HepG2 (cell line): ENCODE measurements around the gene ZNF567. TPM values are rescaled to one million over a fixed set of nuclear protein-coding genes. Genes with fewer than 3 reads are reported as not detected.

Experiments
- AGO1 ChIP-seq: fragments of 200-400 bp; formaldehyde crosslinking; IDR thresholded peaks from 2 replicates; pipeline ENCODE4 v1.6.1; 2017; ENCODE audit warnings: mild to moderate bottlenecking, low read depth, low read length, moderate library complexity; ENCODE audit not compliant: poor library complexity, severe bottlenecking
- ARNT2 ChIP-seq: sonication (generic); formaldehyde crosslinking; IDR thresholded peaks from 2 replicates; pipeline ENCODE4 v1.8.0; 2022; ENCODE audit warnings: mild to moderate bottlenecking, low read depth, missing genetic modification reagents, moderate library complexity
- ATF4 ChIP-seq, 2 experiments: fragments of 450-650 bp in 1 of 2; sonication (generic) in 1 of 2; formaldehyde crosslinking; IDR thresholded peaks; 2 replicates each; pipeline versions ENCODE4 v1.5.0 to v1.8.0; 2020 to 2022; ENCODE audit warnings: mild to moderate bottlenecking in 1 of 2, missing genetic modification reagents in 1 of 2
- CENPT ChIP-seq: sonication (generic); formaldehyde crosslinking; IDR thresholded peaks from 2 replicates; pipeline ENCODE4 v1.8.0; 2022; ENCODE audit warnings: low read depth, mild to moderate bottlenecking, moderate library complexity, missing genetic modification reagents
- FOXA3 ChIP-seq: IDR thresholded peaks from 2 replicates; pipeline ENCODE4 v1.6.1; 2016; ENCODE audit warnings: missing genetic modification reagents, missing compliant biosample characterization
- GLI4 ChIP-seq: sonication (generic); formaldehyde crosslinking; IDR thresholded peaks from 2 replicates; pipeline ENCODE4 v1.5.1; 2020; ENCODE audit warnings: missing genetic modification reagents, mild to moderate bottlenecking, moderate library complexity, borderline replicate concordance
- KAT7 ChIP-seq: IDR thresholded peaks from 2 replicates; pipeline ENCODE4 v1.6.1; 2018; ENCODE audit warnings: borderline replicate concordance, missing compliant biosample characterization
- KLF9 ChIP-seq: IDR thresholded peaks from 2 replicates; pipeline ENCODE4 v1.6.1; 2016; ENCODE audit warnings: low read depth
- MED1 ChIP-seq: sonication (generic); formaldehyde crosslinking; IDR thresholded peaks from 2 replicates; pipeline ENCODE4 v1.4.0; 2020; ENCODE audit warnings: missing genetic modification reagents
- NFKB2 ChIP-seq: sonication (generic); formaldehyde crosslinking; IDR thresholded peaks from 2 replicates; pipeline ENCODE4 v1.4.0; 2020; ENCODE audit warnings: missing genetic modification reagents, borderline replicate concordance
- NR2F1 ChIP-seq, 2 experiments: fragments of 450-650 bp in 1 of 2; formaldehyde crosslinking in 1 of 2; IDR thresholded peaks; 2 replicates each; pipeline versions ENCODE4 v1.5.0 to v1.6.1; 2016 to 2020; ENCODE audit warnings: mild to moderate bottlenecking in 1 of 2, missing compliant biosample characterization in 1 of 2, missing genetic modification reagents in 1 of 2, moderate library complexity in 1 of 2
- PHF21A ChIP-seq: sonication (generic); formaldehyde crosslinking; IDR thresholded peaks from 2 replicates; pipeline ENCODE4 v1.5.0; 2020; ENCODE audit warnings: mild to moderate bottlenecking, missing genetic modification reagents
- POLR2AphosphoS5 ChIP-seq: IDR thresholded peaks from 2 replicates; pipeline ENCODE4 v1.6.1; 2012; ENCODE audit warnings: low read depth, low read length
- RBFOX2 ChIP-seq: fragments of 200-400 bp; formaldehyde crosslinking; IDR thresholded peaks from 2 replicates; pipeline ENCODE4 v1.6.1; 2017; ENCODE audit warnings: low read depth, mild to moderate bottlenecking, low read length
- TEAD3 ChIP-seq: optimal IDR thresholded peaks from 2 replicates; pipeline ENCODE3; 2016; ENCODE audit warnings: borderline replicate concordance
- TFAP4 ChIP-seq: sonication (generic); IDR thresholded peaks from 2 replicates; pipeline ENCODE4 v1.6.1; 2016; ENCODE audit warnings: low read depth, borderline replicate concordance
- YEATS2 ChIP-seq: sonication (generic); formaldehyde crosslinking; IDR thresholded peaks from 2 replicates; pipeline ENCODE4 v1.4.0; 2020; ENCODE audit warnings: missing genetic modification reagents, borderline replicate concordance
- ZBED4 ChIP-seq: sonication (generic); formaldehyde crosslinking; IDR thresholded peaks from 2 replicates; pipeline ENCODE4 v1.4.0; 2020; ENCODE audit warnings: missing genetic modification reagents, borderline replicate concordance
- ZNF326 ChIP-seq: sonication (generic); formaldehyde crosslinking; IDR thresholded peaks from 2 replicates; pipeline ENCODE4 v1.4.0; 2020; ENCODE audit warnings: missing genetic modification reagents, borderline replicate concordance
- ZNF557 ChIP-seq: sonication (generic); formaldehyde crosslinking; IDR thresholded peaks from 2 replicates; pipeline ENCODE4 v1.4.0; 2020; ENCODE audit warnings: missing genetic modification reagents
- ZNF597 ChIP-seq: sonication (generic); formaldehyde crosslinking; IDR thresholded peaks from 2 replicates; pipeline ENCODE4 v1.5.0; 2020; ENCODE audit warnings: missing genetic modification reagents
- ZNF776 ChIP-seq: sonication (generic); formaldehyde crosslinking; IDR thresholded peaks from 2 replicates; pipeline ENCODE4 v1.4.0; 2020; ENCODE audit warnings: mild to moderate bottlenecking, missing genetic modification reagents
- ZNF850 ChIP-seq: sonication (generic); formaldehyde crosslinking; conservative IDR thresholded peaks from 2 replicates; pipeline ENCODE4 v1.9.0; 2021; ENCODE audit warnings: mild to moderate bottlenecking, missing genetic modification reagents
- polyA plus RNA-seq, 8 experiments: library from polyadenylated mRNA; depleted of rRNA in 3 of 8; stranded (reverse) in 7 of 8; unstranded in 1 of 8; fragments of >200 nt; fragmentation: Illumina TruSeq in 4 of 8; extraction: Trizol in 4 of 8; gene quantifications; 2 replicates each; pipeline versions ENCODE4 v1.2.1 to v1.2.3, GENCODE V29; 2011 to 2016; ENCODE audit warnings: low read depth in 4 of 8, missing spikeins in 1 of 8, mixed read lengths in 1 of 8; ENCODE audit not compliant: insufficient read depth in 1 of 8
- total RNA-seq, 5 experiments: library from RNA; depleted of rRNA; stranded (reverse); fragments of >200 nt; fragmentation: Illumina TruSeq; extraction: Trizol; gene quantifications; 2 replicates each; pipeline ENCODE4 v1.2.3, GENCODE V29; 2016; ENCODE audit warnings: low read depth in 1 of 5

ZNF567 gene
- total and polyA plus RNA-seq, 2 of the 13 experiments (the other 11 are each of a cell fraction or from before 2014, with no cell fraction given) = 3.1 to 6.8 TPM

GRCh38 chr19:36687214-36688056, at the start of gene ZNF567 (continued):
- no peak for TF ChIP-seq NR2F1 (CRISPR knock-in tag; IDR thresholded peaks at IDR 0.05)
- peak; percentile 26; the same call in 1 of the 2 replicates for TF ChIP-seq TFAP4
- 0 out of 2 replicates have a peak, but pooled peaks have one; percentile 51 for TF ChIP-seq KLF9
- peak; percentile 65; the same call in 1 of the 2 replicates for TF ChIP-seq GLI4 (CRISPR knock-in tag)
- TF ChIP-seq PHF21A (CRISPR knock-in tag) = peak; percentile 86
- TF ChIP-seq ZNF776 (CRISPR knock-in tag) = no peak
- TF ChIP-seq POLR2AphosphoS5 = peak; percentile 78
- TF ChIP-seq ZNF326 (CRISPR knock-in tag) = no peak
- peak; percentile 78; the same call in 1 of the 2 replicates for TF ChIP-seq NFKB2 (CRISPR knock-in tag)
- no peak for TF ChIP-seq ZNF597 (CRISPR knock-in tag)
- TF ChIP-seq FOXA3 (CRISPR knock-in tag) = peak; percentile 21; the same call in 1 of the 2 replicates
- peak; percentile 73; the same call in 1 of the 2 replicates for TF ChIP-seq KAT7 (CRISPR knock-in tag)
- TF ChIP-seq TEAD3 (CRISPR knock-in tag) = peak; percentile 51
- TF ChIP-seq MED1 = peak; percentile 23; the same call in 1 of the 2 replicates
- no peak for TF ChIP-seq ZNF557 (CRISPR knock-in tag)
- TF ChIP-seq ZBED4 (CRISPR knock-in tag) = no peak
- no peak for TF ChIP-seq CENPT (CRISPR knock-in tag)
- no peak for TF ChIP-seq ARNT2
- TF ChIP-seq YEATS2 (CRISPR knock-in tag) = peak; percentile 95
- TF ChIP-seq ZNF850 (CRISPR knock-in tag) = no peak
- TF ChIP-seq ATF4 (CRISPR knock-in tag; IDR thresholded peaks at IDR 0.05) = peak in 1 of 2 experiments; percentile 52; a peak in 2 of 4 replicates
- peak; percentile 89 for TF ChIP-seq RBFOX2
- TF ChIP-seq AGO1 = peak; percentile 74
